ENCODE data around the gene PLPP4. TPM values are rescaled to one million over a fixed set of nuclear protein-coding genes. Genes with fewer than 3 reads are reported as not detected.
A peak's percentile ranks its signal among the peaks of the same experiment; 100 is the strongest.

The PLPP4 gene
- total and polyA plus RNA-seq, 2 donors (not counting 1 experiment from before 2014, with no cell fraction given) = 0.22 to 1.2 TPM

GRCh38 chr10:120607710-120608703, 151.0 kb downstream of the PLPP4 start:
- Histone ChIP-seq H3K79me2 (ENCODE audit: control insufficient read depth, insufficient read depth, low read length) (no peaks in the 10 kb centered on the region), H3K4me2 (ENCODE audit: extremely low read depth, insufficient read depth, low read length) (no peak overlapping the region), H3K4me3 (replicated peaks in 1 of 4; ENCODE audit: control extremely low read depth in 1 of 4, insufficient read depth in 1 of 4, low read depth in 3 of 4, low read length in 4 of 4) (no peak overlapping the region), H3K4me1 (ENCODE audit: control insufficient read depth, extremely low read depth, insufficient read depth, low read length) (no peaks in the 10 kb centered on the region), H3K9me3 (ENCODE audit: control insufficient read depth, insufficient read depth, low read depth, low read length) (no peaks in the 10 kb centered on the region), H3K9ac (ENCODE audit: insufficient read depth, low read length) (no peak overlapping the region), H3K27ac (ENCODE audit: insufficient read depth, low read length) (no peak overlapping the region), H3K27me3 (ENCODE audit: control insufficient read depth, insufficient read depth, low read length) (no peaks in the 10 kb centered on the region), H2AFZ (ENCODE audit: low read length) (no peak overlapping the region), H4K20me1 (ENCODE audit: control insufficient read depth, extremely low read depth, insufficient read depth, low read length) (no peaks in the 10 kb centered on the region), H3K36me3 (ENCODE audit: control insufficient read depth, insufficient read depth, low read length) (no peaks in the 10 kb centered on the region)
- TF ChIP-seq CTCF (conservative IDR thresholded peaks at IDR 0.05 in 1 of 2, IDR thresholded peaks at IDR 0.05 in 1 of 2; ENCODE audit: low read depth in 1 of 2, low read length in 2 of 2) (no peak), EZH2 (IDR thresholded peaks at IDR 0.05; ENCODE audit: low read length, missing control alignments) (no peak)
- DNase-seq (ENCODE audit: low read depth in 2 of 2) = peak in 1 of 2 donors; percentile 59

- DNase-seq (ENCODE audit: low read depth in 2 of 2) = no peak
- no peak overlapping the region for H3K4me2 ChIP-seq (ENCODE audit: extremely low read depth, insufficient read depth, low read length)
- no peaks in the 10 kb centered on the region for H3K79me2 ChIP-seq (ENCODE audit: control insufficient read depth, insufficient read depth, low read length)
- H3K4me3 ChIP-seq (replicated peaks in 1 of 4; ENCODE audit: control extremely low read depth in 1 of 4, insufficient read depth in 1 of 4, low read depth in 3 of 4, low read length in 4 of 4) = no peak overlapping the region
- H2AFZ ChIP-seq (ENCODE audit: low read length) = no peak overlapping the region
- no peaks in the 10 kb centered on the region for H3K27me3 ChIP-seq (ENCODE audit: control insufficient read depth, insufficient read depth, low read length)
- no peaks in the 10 kb centered on the region for H3K4me1 ChIP-seq (ENCODE audit: control insufficient read depth, extremely low read depth, insufficient read depth, low read length)
- no peak overlapping the region for H3K27ac ChIP-seq (ENCODE audit: insufficient read depth, low read length)
- no peak overlapping the region for H3K9ac ChIP-seq (ENCODE audit: insufficient read depth, low read length)
- no peaks in the 10 kb centered on the region for H4K20me1 ChIP-seq (ENCODE audit: control insufficient read depth, extremely low read depth, insufficient read depth, low read length)
- TF ChIP-seq CTCF (conservative IDR thresholded peaks at IDR 0.05 in 1 of 2, IDR thresholded peaks at IDR 0.05 in 1 of 2; ENCODE audit: low read depth in 1 of 2, low read length in 2 of 2) (no peak), EZH2 (IDR thresholded peaks at IDR 0.05; ENCODE audit: low read length, missing control alignments) (no peak)
- no peaks in the 10 kb centered on the region for H3K9me3 ChIP-seq (ENCODE audit: control insufficient read depth, insufficient read depth, low read depth, low read length)
- no peaks in the 10 kb centered on the region for H3K36me3 ChIP-seq (ENCODE audit: control insufficient read depth, insufficient read depth, low read length)
Measured at GRCh38 chr10:120609006-120609405, 152.0 kb downstream of the PLPP4 start.

GRCh38 chr10:120610791-120611190, 153.8 kb downstream of the PLPP4 start:
- Histone ChIP-seq H3K9me3 (ENCODE audit: control insufficient read depth, insufficient read depth, low read depth, low read length) (no peaks in the 10 kb centered on the region), H3K36me3 (ENCODE audit: control insufficient read depth, insufficient read depth, low read length) (no peaks in the 10 kb centered on the region), H3K79me2 (ENCODE audit: control insufficient read depth, insufficient read depth, low read length) (no peaks in the 10 kb centered on the region), H4K20me1 (ENCODE audit: control insufficient read depth, extremely low read depth, insufficient read depth, low read length) (no peaks in the 10 kb centered on the region), H3K4me1 (ENCODE audit: control insufficient read depth, extremely low read depth, insufficient read depth, low read length) (no peaks in the 10 kb centered on the region), H3K27ac (ENCODE audit: insufficient read depth, low read length) (no peak overlapping the region), H2AFZ (ENCODE audit: low read length) (no peak overlapping the region), H3K9ac (ENCODE audit: insufficient read depth, low read length) (no peak overlapping the region), H3K27me3 (ENCODE audit: control insufficient read depth, insufficient read depth, low read length) (no peaks in the 10 kb centered on the region), H3K4me3 (replicated peaks in 1 of 4; ENCODE audit: control extremely low read depth in 1 of 4, insufficient read depth in 1 of 4, low read depth in 3 of 4, low read length in 4 of 4) (no peak overlapping the region), H3K4me2 (ENCODE audit: extremely low read depth, insufficient read depth, low read length) (no peak overlapping the region)
- TF ChIP-seq CTCF (conservative IDR thresholded peaks at IDR 0.05 in 1 of 2, IDR thresholded peaks at IDR 0.05 in 1 of 2; ENCODE audit: low read depth in 1 of 2, low read length in 2 of 2) = no peak
- no peak for TF ChIP-seq EZH2 (IDR thresholded peaks at IDR 0.05; ENCODE audit: low read length, missing control alignments)
- DNase-seq (ENCODE audit: low read depth in 2 of 2) = no peak

All from fibroblast of lung (primary cell).